Activated gamma-delta T cell treated with Interleukin-2 at 50 U/mL for 16 hours (primary cell): Measurements from ENCODE around the gene MGAT4C.
"Not testable (repeated sequence)": the region's sequence is repeated elsewhere in the genome, so short reads cannot be mapped to it uniquely, and the experiment has no call there.

Experiments used
- DNase-seq: peaks from one replicate; pipeline ENCODE4 v3.0.0-alpha.2; 2020

The MGAT4C gene

GRCh38 chr12:86256163-86256562 is at the start of gene MGAT4C:
Gene MGAT4C (minus strand): TSS chr12:86256391.
- no peak for DNase-seq

GRCh38 chr12:86296396-86296795 is 40.2 kb upstream of the MGAT4C start:
- not testable (repeated sequence) for DNase-seq

- DNase-seq = no peak
Observed at GRCh38 chr12:86293682-86294240, 37.6 kb upstream of the MGAT4C start.

GRCh38 chr12:86292480-86292879 is 36.3 kb upstream of the MGAT4C start:
- no peak for DNase-seq

DNA sequence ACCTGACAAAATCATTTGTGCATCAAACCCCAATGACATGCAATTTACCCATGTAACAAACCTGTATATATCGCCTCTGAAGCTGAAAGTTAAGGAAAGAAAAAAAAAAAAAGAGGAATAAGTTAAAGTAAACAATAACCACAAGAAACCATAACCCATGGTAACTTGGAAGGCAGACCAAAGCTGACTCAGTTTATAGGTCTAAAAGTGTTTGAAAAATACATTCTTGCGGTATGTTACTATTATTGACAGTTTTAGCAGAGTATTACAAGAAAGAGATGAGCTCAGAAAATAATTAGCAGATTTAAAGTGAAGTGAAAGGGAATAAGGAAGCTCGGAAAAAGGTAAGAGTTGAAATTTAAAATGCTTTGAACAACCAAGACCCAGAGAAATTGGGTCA is 34.4 kb upstream of the MGAT4C start:
- DNase-seq = no peak

DNA sequence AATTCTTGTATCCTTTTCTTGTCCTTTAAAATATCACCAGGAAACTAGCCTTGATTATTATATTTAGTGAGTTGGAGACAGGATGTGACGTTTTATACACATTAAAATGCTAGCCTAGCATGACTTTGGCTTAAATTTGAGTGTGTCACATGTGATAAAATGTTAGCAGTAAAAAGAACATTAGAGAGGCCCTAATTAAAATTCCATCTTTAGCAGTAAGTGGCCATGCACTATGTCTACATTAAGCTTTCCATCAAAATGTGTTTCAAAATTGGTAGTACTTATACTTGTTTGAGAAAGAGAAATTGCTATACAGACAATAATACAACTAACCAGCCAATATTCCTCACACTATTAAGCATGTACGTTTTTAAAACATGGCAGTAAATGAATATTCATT is 29.9 kb upstream of the MGAT4C start:
- DNase-seq = no peak

GRCh38 chr12:86283620-86284019 is 27.4 kb upstream of the MGAT4C start:
- no peak for DNase-seq

GRCh38 chr12:86275356-86275755 is 19.2 kb upstream of the MGAT4C start:
- no peak for DNase-seq

DNA sequence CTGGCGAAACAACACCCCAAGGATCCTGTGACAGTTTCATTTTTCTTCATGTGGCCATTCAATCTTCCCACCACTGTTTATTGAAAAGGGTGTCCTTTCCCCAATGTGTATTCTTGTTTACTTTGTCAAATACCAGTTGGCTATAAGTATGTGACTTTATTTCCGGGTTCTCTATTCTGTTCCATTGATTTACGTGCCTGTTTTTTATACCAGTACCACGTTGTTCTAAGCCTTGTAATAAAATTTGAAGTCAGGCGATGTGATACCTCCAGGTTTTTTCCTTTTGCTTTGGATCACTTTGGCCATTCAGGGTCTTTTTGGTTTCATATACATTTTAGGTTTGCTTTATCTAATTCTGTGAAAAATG is 9.1 kb upstream of the MGAT4C start:
- DNase-seq = no peak

DNA sequence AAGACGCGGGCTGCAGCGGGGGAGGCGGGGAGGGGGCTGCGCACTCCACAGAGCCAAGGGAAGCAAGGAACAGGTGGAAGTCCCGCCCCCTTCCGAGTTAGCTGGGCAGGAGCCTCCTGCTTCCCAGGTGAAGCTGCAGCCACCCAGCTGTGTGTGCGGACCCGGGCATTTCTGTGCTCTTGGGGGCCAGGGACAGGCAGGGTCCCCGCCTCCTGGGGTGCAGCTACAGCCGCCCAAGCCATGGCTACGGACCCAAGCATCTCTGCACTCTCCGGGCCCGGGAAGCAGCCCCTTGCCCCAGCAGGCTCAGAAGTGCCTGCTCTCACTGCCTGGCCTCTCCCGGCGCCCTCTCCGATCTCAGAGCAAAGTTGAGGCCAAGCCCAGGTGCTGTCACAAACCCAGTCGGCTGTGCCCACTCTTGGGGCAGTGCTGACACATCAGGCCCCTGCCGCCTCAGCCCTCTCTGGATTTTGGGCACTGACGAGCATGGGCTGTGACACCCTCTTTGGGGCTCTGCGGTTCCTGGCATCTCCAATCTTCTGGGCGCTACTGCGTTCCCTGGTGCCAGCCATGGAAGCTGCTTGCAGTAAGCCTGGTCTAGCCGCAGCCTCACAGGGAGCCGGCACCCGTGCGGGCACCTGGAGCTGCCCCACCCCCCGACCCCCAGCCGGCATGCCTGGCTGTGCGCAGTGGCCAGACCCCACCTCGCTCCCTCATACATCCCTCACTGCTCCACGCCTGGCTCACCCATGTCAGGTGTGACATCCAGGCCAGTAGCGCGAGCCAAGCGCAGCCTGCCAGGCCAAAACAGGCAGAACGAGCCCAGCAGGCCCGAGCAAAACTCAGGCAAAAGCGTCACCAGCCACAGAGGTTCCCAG is 8.5 kb upstream of the MGAT4C start:
- no peak for DNase-seq

DNA sequence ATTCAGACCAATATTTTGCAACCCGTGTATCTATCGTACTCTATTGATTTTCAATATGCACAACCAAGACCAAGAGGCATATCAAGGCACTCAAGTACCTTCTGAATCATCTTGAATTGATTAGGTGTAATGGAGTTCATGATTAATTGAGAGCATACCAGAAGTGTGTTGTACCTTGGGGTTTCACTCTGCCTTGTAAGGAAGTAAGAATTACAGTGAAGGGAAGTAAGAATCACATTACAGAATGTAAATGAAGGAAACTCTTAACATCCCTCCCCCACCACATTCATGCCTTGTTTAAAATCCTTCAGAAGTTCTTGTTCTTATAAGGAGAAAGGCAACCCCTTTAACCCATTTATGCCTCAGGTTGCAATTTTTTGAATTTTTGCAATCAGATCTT is 5.4 kb upstream of the MGAT4C start:
- DNase-seq = no peak

DNA sequence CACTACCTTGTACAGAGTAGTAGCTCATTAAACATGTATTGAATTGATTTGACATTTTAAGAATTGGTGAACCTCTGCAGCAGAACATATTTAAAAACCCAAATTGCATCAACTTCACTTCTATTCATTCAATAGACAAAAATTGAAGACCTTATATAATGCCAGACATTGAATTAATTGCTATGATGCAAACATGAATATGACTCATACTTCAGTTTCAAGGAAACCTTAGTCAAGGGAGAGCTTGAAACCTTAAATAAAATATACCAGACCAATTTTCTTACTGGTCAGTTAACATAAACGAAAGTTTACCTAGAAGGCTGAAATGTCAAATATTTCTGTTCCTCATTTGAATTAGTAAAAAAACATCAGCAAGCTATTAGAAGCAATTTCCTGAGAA is 5.0 kb upstream of the MGAT4C start:
- DNase-seq = no peak

DNA sequence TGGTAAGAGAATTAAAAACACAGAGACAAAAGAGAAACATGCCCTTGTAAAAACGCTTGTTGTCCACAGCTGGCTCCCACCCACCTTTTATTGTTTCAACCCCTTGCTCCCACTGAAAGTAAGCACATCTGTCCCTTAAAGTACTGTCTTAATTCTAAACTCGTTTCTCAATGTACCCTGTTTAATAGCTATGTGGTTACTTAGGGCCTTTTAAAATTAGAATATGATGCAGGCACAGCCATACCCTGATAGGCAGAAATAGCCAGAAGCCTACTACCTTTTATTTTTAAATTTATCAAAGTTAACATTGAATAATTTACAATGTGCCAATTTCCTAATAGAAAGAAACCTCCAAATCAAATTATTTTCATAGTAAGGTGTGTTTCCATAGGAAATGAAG is 4.0 kb upstream of the MGAT4C start:
- no peak for DNase-seq

- DNase-seq = no peak
Observed at GRCh38 chr12:86257134-86257533, 943 bp upstream of the MGAT4C start.

DNA sequence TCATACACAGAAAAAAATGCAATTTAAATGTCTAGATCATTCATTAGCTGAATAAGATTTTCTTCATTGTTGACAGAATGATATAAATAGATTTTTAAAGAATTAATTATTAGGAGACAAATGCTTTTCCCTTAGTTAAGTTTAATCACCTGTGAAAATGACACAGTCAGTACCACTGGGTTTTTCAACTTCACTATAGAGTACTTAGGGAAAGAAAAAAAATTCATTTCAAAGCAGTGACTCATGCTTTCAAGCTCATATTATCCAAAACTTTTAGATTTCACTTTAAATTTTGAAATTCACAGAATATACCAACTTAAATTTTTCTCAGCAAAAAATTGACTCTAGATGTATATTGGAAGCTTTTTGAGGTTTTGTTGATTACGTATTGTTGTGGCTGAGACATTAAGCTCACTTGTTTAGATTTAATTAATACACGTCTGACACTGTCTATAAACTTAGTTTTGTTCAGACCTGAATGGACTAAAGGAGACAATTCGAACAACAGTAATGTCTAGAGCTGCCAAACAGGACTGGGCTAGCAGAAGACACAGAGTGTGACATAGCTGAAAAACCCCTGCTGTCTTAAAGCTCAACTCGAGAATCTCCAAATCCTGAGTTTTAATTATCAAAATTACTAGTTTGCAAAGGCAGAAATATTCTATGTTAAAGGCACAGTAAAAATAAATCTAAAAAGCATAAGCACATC is 1.6 kb downstream of the MGAT4C start:
- DNase-seq = no peak

GRCh38 chr12:86249851-86250250 is 6.3 kb downstream of the MGAT4C start:
- DNase-seq = no peak

GRCh38 chr12:86249276-86249675 is 6.9 kb downstream of the MGAT4C start:
- DNase-seq = no peak

DNA sequence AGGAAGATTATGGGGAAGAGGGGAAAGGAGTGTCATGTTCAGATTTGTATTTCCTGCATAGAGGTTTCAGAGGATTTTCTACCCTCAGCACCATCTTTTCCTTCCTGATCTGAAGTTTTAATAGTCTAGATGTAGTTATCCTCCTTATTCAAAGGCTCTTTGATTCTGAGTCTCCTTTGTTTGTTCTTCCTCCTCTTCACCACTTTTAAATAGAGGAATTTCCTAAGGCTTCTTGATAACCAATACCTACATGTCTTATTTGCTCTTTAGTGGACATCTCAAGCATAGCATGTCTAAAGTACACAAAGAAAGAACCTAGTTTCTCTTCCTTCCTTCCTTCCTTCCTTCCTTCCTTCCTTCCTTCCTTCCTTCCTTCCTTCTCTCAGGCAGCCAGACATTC is 8.3 kb downstream of the MGAT4C start:
- no peak for DNase-seq

GRCh38 chr12:86241600-86241999 is 14.6 kb downstream of the MGAT4C start:
- DNase-seq = no peak

DNA sequence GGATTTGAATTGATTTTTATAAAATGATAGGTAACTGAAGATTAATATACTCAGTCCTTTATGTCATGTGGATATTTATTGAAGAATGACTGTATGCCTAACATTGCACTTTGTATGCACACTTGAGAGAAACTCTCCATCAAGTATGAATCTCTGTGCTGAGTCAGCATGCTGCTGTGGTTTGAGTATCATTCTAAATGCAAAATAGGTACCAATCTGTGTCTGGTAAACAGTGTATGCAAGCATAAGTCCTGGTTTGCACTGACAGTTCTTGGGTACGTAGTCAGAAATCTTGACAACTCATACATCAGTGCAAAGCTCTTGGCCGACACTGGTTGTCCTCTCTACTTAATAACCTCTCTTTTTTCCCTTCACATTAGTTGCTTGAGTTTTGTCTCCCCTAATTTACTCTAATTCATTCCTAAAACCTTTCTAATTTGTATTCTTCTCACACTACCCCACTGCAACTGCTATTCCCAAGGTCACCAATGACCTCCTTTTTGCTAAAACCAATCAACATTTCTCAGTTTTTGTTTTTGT is 21.8 kb downstream of the MGAT4C start:
- DNase-seq = no peak

DNA sequence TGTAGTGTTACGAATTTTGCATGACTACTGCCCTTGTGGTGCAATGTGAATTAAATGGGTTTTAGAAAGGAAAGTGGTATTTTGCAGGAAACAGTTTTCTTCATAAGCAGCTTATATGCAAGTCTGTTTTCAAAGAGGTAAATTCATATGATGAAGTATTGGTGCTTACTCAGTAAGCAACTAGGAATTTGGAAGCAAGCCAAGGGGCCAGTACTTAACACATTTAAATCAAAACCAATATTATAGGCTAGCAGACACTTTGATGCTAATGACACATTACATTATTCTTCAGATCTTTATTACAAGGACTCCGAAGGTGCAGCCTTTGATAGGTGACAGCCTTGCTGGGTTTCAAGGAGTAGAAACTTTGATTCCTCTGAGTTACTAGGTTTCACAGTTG is 23.1 kb downstream of the MGAT4C start:
- DNase-seq = no peak

- DNase-seq = no peak
Observed at GRCh38 chr12:86230516-86231146, 25.6 kb downstream of the MGAT4C start.

- no peak for DNase-seq
Observed at GRCh38 chr12:86229772-86230171, 26.4 kb downstream of the MGAT4C start.
